Iris pigment epithelial cell (primary cell): ENCODE results near the gene CXCR5.
A peak's percentile ranks its signal among the peaks of the same experiment; 100 is the strongest.

ENCODE experiments used
- DNase-seq: peaks from one replicate; pipeline ENCODE4 v3.0.0-alpha.2; 2011; ENCODE audit warnings: low read depth

The CXCR5 gene

DNA sequence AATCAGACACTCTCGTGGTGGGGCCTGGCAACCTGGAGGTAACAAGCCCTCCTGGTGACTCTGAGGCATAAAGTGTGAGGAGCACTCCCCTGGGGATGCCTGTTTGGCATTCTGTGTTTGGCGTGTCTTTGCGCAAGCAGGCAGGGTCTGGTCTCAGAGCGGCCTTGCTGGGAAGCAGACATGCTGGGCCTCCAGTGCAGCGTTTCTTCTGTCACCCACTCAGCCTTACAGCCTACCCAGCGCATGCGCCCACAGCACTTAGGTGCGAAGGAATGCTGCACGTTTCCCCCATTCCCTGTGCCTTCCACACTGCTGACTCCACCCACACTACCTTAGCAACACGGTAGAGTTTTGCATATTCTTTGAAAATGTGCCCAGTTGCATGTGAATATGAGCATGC, 7.4 kb upstream of the CXCR5 start:
- no peak for DNase-seq

DNA sequence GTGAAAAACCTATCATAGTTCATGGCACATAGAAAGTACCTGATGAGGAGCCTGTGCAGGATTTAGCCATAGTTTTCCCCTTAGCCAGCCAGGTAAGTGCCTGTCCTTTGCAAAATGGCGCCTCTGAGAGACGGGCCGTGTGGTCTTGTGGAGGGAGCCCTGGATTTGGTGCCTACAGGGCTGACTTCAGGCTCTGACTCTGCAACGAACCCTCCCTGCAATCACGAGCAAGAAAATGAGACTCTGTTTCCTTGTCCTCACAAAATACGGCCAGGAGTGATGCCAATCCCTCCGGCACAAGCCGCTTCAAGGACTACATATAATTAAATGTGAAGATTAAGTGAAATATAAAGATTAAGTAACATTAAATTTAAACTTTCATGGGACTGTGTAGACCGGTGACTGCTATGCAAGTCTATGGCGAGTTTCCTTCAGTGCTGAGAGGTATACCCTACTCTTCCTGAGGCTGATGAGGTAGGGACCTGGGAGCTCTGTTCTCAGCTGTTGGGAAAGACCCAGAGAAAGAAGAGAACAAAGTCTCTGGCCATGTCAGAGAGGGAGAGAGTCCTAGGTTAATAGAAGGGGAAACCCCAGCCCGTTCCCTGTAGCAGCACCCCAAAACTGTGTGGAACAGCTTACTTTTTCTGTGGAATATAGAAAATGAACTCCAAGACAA, 6.1 kb upstream of the CXCR5 start:
- no peak for DNase-seq

DNA sequence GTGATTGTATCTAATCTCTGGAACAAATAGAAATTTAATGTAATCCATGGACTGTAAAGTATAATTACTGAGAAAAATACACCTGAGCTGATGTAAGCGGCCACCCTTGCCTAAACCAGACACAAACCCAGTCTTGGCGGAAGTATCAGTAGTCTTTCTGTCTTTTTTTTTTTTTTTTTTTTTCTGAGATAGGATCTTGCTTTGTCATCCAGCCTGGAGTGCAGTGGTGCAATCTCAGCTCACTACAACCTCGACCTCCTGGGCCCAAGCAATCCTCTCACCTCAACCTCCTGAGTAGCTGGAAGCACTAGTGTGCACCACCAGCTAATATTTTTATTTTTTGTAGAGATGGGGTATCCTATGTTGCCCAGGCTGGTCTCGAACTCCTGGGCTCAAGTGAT, 5.5 kb upstream of the CXCR5 start:
- no peak for DNase-seq

DNA sequence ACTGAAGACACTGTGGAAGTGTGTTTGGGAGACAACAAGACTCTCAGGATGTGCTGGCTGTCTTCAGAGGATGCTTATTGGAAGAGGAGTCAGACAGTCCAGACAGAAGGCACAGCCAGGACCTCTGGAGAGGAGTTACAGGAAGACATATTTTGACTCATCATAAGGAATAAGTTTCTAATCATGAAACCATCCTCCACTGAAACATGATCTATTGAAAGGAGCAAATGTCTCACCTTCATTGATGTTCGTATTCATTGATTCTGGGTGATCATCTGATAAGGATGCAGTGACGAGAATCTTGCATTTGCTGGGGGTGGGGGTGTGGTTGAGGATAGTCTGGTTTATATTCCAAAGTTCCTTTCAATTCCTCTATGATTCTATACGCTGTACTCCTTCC, 2.5 kb upstream of the CXCR5 start:
- DNase-seq, result peak; percentile 30

DNA sequence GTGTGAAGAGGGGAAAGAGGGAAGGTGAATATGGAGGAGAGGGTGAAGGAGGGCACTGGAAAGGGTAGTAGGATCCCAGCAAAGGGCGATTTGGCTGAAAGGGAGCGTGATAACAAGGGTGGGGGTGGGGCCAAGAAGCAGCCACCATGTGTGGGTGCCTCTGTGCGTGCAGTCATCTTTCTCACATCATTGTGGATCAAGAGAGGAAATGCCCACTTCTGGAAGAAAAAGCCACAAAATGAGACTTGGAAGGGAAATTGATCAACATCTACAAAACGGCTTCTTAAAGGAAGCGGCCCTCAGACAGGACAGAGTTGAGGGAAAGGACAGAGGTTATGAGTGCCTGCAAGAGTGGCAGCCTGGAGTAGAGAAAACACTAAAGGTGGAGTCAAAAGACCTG, 1.2 kb upstream of the CXCR5 start:
- DNase-seq, result no peak

DNA sequence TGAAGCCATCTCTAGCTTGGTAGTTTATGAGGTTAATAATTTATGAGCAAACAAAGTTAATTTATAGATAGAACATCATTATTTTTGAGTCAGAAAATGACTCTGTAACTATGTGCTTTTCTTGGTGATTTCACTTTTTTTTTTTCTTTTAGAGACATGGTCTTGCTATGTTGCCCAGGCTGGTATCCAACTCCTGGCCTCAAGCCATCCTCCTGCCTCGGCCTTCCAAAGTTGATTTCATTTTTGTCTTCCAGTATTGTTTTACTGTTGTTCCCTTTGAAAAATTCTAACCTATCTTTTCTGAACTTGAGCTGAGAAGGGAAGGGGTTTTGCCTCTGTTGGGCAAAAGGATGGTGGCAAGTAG, 706 bp upstream of the CXCR5 start:
- DNase-seq, result no peak

DNA sequence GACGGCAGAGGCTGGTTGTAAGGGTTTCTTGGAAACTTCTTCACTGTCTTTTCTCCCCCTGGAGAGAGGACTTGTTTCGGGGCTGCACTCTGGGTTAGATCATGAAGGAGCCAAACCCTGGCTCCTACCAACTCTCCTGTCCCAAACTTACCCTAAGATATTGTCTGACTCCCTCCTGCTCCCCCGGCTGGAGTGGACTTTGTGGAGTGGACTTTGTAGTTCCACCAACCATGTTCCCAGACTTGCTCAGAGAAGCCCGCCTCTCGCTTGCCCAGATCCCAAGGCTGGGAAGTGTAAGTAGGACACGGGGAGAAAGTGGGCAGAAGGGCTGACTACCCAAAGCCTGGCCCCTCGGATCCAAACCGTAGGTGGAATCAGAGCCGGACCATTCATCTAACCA, 1.2 kb downstream of the CXCR5 start:
- no peak for DNase-seq

DNA sequence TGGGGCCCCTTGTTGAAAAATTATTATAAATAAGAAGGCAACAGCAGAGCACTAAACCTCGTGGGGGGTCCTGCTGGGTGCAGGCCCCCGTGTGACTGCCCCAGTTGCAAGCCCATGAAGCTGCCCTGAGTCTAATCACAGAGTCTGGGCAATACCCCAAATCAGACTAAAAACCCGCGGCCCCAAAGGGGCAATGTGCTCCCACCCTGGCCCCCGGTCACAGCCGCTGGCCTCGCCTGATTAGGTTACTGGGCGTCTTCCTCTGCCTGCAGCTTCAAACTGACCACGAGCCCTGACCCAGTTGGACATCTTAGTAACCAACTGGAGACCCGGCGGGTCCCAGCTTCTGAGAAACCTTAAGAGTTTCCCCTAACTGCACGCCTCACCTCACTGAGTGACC, 1.6 kb downstream of the CXCR5 start:
- no peak for DNase-seq

DNA sequence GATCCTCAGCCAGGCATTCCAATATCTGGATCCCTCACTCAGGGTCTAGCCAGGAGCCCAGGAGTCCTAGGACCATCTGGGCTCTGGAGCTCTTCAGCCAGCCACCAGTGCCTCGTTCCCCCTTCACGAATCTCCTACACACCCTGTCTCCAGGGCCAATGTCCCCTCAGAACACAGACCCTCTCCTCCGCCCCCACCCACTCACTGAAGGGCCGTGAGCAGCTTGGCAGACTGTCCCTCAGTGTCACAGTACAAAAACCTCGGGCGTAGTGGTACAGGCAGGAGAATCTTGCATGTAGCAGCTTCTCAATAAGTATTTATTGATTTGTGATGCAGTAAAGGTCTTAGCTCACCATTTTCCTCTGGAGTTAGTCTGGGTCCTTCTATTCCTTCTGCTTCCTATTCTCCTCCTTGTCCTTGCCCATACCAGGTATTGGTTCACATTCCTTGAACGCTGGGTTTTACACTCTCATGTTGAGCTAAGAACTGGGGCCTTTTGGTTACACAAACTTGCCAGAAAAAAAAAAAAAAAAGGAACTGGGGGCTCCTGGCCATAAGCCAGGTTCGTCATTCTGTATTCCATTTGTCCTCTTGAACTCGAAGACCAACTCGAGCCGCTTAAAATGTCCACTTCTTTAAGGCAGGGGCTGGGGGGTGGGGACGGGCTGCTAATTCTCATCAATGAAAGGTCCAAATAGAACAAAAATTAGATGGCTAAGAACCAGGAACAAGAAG, 2.3 kb downstream of the CXCR5 start:
- DNase-seq, result no peak

DNA sequence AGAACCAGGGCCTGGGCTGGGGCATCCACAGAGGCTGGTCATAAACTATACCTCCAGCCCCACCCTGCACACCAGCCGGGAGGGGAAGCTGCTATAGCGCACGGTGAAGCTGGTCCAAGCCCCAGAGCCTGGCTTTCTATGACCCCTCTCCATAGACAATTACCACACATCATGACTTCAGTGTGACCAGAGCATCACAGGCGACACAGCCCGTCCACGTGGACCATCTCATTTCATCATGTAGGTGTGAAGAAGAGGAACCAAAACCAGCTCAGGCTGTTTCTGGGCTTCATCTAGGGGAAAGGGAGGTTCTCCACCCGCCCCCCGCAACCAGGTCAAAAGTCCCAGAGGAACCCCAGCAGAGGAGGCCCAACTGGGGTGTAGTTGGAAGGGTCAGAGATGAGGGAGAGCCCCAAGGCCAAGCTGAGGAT, 3.0 kb downstream of the CXCR5 start:
- no peak for DNase-seq

DNA sequence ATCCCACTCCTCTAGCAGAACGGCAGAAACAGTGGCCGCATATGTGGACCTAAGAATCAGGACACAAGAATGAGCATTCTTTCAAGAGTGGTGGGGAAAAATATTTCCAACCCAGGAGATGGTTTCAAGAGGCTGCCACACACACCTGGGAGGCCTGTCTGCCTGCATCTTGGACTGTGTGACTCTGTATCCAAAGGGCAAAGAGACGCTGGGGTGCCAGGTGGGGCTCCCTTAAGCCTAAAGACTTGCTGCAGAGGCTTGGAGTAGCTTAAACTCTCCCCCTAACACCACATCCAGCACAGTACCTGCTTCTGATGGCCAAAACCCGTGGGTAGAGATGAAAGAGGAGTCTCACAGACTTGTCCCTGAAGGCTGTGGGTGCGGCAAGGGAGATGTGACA, 3.5 kb downstream of the CXCR5 start:
- no peak for DNase-seq

DNA sequence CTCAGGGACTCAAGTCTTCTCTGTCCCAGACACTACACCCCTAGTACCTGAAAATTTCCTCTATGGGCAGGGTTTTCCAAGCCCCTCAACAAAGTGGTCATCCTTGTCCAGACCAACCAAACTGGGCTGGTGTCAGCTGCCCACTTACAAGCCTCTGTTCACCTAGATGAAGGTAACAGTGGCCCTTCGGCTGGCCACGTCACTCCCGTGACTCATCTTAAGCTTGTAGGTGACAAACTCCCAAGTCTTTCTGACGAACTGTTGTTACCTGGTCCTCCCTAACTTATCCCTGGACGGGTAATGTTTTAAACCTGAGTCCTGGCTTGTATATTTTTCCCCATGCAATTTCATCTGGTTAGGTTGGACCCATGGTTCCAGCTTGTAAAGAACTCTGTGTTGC, 4.7 kb downstream of the CXCR5 start:
- no peak for DNase-seq

DNA sequence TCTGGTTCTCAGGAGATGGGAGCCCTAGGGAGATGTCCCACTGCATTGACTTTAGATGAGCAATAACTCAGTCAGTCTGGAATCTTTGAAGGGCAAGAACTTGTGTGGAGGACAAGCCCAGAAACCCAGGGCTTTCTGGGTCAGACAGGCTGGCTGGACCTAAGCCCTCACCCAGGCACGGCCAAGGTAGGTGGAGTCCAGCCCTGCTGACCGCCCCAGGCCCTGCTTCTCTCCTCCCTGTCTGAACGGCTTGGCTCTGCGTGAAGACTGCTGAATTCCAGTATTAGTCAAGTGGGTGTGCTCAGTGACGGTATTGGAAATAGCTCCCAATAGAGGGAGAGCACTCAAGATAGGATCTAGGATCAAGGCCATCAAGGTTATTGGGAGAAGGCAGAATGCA, 6.1 kb downstream of the CXCR5 start:
- peak; percentile 80 for DNase-seq

DNA sequence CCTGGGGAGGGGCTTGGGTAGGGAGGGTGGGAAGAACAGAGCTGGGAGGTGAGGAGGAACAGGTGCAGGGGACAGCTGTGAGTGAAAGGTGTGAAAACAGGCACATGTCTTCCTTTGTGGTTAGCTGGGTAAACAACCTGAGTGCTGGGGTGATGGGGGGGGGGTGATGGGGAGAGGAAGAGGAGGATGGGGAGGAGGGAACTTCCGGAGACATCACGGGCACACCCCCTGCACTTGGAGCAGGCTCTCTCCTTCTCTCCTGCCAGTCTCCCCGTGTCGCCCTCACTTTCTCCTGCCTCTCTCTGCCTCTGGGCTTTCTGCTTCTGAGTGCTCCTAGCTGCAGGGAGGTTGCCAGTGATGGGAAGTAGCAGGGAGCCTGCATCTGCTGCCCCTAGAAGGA, 8.8 kb downstream of the CXCR5 start:
- DNase-seq, result no peak

DNA sequence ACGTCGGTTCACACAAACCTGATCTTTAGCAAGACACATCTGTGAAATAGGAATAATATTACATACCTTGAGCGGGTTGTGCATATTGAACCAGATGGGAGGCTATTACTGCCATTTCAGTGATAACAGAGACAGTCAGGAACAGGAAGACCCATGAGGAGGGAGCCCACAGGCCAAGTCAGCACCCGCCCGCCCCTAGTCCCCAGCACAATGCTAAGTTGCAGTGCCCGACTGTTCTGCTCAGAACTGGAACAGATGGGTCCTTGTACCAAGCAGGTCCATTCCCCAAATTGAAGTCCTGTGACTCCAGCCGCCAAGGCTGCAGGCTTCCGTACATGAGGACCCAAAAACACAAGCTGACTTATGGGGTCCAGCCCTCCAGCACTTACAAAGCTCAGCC, 9.3 kb downstream of the CXCR5 start:
- no peak for DNase-seq

DNA sequence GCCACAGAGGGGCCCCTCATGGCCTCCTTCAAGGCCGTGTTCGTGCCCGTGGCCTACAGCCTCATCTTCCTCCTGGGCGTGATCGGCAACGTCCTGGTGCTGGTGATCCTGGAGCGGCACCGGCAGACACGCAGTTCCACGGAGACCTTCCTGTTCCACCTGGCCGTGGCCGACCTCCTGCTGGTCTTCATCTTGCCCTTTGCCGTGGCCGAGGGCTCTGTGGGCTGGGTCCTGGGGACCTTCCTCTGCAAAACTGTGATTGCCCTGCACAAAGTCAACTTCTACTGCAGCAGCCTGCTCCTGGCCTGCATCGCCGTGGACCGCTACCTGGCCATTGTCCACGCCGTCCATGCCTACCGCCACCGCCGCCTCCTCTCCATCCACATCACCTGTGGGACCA, 10.0 kb downstream of the CXCR5 start:
- no peak for DNase-seq

DNA sequence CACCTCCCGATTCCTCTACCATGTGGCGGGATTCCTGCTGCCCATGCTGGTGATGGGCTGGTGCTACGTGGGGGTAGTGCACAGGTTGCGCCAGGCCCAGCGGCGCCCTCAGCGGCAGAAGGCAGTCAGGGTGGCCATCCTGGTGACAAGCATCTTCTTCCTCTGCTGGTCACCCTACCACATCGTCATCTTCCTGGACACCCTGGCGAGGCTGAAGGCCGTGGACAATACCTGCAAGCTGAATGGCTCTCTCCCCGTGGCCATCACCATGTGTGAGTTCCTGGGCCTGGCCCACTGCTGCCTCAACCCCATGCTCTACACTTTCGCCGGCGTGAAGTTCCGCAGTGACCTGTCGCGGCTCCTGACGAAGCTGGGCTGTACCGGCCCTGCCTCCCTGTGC, 10.5 kb downstream of the CXCR5 start:
- DNase-seq, result no peak

DNA sequence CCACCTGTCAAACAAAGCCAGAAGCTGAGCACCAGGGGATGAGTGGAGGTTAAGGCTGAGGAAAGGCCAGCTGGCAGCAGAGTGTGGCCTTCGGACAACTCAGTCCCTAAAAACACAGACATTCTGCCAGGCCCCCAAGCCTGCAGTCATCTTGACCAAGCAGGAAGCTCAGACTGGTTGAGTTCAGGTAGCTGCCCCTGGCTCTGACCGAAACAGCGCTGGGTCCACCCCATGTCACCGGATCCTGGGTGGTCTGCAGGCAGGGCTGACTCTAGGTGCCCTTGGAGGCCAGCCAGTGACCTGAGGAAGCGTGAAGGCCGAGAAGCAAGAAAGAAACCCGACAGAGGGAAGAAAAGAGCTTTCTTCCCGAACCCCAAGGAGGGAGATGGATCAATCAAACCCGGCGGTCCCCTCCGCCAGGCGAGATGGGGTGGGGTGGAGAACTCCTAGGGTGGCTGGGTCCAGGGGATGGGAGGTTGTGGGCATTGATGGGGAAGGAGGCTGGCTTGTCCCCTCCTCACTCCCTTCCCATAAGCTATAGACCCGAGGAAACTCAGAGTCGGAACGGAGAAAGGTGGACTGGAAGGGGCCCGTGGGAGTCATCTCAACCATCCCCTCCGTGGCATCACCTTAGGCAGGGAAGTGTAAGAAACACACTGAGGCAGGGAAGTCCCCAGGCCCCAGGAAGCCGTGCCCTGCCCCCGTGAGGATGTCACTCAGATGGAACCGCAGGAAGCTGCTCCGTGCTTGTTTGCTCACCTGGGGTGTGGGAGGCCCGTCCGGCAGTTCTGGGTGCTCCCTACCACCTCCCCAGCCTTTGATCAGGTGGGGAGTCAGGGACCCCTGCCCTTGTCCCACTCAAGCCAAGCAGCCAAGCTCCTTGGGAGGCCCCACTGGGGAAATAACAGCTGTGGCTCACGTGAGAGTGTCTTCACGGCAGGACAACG, 11.7 kb downstream of the CXCR5 start:
- DNase-seq, result no peak

DNA sequence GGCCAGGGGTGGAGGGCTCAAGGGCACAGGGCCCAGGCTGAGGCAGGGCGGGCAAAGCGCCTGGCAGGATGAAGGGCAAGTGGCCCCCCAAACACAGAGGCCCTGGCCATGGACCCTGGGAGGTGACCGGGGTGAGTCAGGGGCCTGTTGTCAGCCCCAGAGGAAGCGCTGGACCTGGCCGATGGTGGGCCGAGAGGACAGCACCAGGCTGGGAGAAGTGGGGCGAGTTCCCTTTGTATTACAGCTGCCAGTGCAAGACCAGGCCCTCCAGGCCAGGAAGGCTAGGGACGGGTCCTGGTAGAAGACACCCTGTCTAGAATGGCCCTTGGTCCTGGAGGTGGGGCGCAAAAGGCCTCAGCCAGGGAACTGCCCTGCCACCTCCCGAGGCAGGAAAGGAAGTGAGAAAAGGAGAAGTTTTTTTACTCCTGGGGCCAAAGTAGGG, 12.8 kb downstream of the CXCR5 start:
- no peak for DNase-seq

DNA sequence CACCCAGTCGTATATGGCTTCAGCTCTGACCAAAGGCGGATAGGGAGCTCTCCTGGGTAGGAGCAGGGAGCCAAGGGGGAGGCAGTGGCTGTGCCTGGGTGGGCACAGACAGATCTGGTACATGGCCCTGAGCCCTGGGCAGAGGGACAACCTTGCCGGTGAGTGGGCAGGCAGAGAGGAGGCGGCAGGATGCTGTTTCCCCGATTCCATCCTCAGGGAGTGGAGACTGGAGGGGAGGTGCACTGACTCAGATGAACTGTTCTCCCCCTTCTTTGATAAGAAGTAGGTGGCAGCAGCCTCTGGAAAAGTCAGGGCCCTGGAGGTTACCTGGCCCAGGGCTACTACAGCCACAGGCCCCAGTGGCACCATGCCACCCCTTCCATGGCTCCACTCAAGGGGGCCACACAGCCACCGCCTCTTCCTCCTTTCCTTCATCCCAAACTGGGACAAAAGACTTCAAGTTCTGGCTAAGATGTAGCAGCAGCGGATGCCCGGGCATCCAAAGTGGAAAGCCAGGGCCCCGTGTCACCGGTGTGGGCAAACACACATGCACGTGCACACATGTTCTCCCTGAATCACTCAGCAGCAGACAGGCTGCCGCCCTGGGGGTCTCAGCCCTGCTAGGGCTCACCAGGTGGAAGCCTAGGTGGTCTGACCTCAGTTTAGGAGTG, 13.4 kb downstream of the CXCR5 start:
- no peak for DNase-seq

DNA sequence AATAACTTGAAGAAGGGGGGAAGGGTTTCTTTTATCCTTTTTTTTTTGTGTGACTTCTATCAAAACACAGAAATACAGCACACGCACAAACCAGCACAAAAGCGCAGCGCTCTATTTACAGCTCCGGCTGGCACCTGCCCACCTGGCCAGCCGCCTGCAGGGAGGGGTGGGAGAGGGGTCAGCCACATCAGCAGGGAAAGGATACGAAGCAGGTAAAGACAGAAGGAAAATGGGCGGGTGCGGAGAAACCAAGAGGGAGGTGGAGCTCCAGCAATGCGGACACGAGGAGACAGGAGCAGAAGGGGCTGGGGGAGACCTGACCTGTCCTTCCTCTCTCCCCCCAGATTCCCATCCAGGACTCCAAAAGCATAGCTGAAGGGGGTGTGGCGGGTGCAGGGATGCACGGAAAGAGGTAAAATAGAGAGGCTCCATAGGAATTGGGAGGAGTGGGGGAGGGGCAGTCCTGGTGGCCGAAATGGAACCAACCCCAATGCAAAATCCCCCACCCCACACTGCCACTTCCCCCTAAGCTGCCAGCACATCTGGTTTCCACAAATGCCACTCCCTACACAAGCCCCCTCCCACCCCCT, 14.1 kb downstream of the CXCR5 start:
- DNase-seq, result no peak
